ENCODE measurements around the gene TMEM203. TPM values are rescaled to one million over a fixed set of nuclear protein-coding genes. Genes with fewer than 3 reads are reported as not detected.

Gene TMEM203
- polyA plus RNA-seq, 3 donors from 2014 or later, result 131 to 169 (median 142) TPM

DNA sequence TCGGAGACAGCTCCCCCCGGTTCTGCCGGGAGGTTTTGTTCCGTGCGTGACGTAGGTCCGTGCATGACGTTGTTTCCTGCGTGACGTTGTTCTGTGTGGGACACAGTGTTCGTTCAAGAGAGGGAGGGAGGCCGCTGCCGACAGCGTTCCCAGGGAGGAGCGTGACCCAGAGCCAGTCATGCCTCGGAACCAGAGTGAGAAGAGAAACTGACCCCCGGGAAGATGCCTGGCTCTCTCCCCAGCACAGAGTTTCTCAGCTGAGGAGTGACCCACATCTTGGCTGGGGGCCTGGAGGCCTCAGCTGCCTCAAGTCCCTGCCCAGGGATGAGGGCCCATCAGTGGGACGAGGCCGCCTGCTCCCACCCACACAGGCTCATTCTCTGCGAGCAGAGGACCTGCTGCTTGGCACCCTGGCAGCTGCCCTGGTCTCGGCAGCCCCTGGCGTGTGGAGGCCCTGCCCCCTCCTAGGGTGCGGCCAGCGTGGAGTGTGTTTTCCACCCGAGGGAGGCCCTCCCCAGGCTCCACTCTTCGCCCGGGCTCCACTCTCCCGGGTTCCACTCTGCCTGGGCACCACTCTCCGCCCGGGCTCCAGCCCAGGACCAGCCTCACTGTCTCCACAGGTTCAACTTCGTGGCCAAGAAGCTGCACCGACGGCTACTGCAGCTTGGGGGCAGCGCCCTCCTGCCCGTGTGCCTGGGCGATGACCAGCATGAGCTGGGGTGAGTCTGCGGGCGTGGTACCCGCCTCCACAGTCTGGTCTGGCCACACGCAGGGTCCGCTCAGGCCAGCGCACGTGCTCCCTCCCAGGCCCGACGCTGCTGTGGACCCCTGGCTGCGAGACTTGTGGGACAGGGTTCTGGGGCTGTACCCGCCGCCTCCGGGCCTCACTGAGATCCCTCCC, 8.0 kb upstream of the TMEM203 start:
- no peak for DNase-seq
- Mint-ChIP-seq H3K4me1 (peaks cover 0 to 2% of the 10 kb centered on the region in 2 donors), H3K27ac (peak overlapping the region in 1 of 6 donors; percentile 46), H3K36me3 (no peaks in the 10 kb centered on the region), H3K27me3 (ENCODE audit: low read depth in 3 of 3) (no peaks in the 10 kb centered on the region), H3K4me3 (no peak overlapping the region), H3K9me3 (peaks cover 0 to 1% (median 0%) of the 10 kb centered on the region in 6 donors)

DNA sequence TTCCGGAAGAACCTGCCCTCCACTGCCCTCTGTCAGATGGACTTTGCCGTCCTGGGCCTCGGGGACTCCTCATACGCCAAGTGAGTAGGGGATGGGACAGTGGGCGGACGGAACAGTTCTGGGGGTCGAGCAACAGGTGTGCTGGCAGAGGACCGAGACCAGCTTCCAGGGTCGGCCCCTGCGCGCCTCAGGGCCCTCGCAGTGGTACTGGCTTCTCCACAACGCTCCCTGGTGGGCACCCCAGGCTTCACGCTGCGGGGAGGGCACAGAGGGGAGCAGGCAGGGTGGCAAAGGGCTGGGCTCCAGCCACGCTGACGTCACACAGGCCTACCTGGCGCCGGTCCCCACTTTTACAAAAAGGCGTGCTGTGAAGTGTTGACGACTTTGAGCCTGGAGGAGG, 7.1 kb upstream of the TMEM203 start:
- Mint-ChIP-seq H3K9me3 (peaks cover 0 to 1% (median 0%) of the 10 kb centered on the region in 6 donors), H3K27me3 (ENCODE audit: low read depth in 3 of 3) (no peaks in the 10 kb centered on the region), H3K27ac (no peak overlapping the region), H3K4me1 (peaks cover 3 to 4% of the 10 kb centered on the region in 2 donors), H3K4me3 (no peak overlapping the region), H3K36me3 (no peaks in the 10 kb centered on the region)
- DNase-seq, result no peak

DNA sequence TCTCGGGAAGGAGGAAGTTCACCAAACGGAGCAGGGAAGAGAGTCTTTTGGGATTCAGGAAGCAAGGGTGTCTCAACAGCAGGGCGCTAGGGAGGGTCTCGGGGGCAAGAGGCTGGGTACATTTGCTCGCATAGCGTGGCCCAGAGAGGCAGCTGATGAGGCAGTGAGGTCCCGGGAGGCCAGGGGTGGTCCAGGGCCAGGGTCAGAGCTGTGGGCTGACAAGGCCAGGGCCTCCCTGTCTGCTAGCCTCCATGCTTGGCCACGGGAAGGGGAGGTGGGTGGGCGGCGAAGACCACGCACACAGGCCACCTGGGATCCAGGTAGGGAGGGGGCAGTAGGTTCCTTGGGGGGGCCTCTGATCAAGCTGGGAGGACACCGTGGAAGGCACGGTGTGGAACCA, 6.1 kb upstream of the TMEM203 start:
- Mint-ChIP-seq H3K4me3 (no peak overlapping the region), H3K4me1 (peaks cover 12 to 14% of the 10 kb centered on the region in 2 donors), H3K27ac (no peak overlapping the region), H3K9me3 (peaks cover 0 to 1% (median 0%) of the 10 kb centered on the region in 6 donors), H3K36me3 (no peaks in the 10 kb centered on the region), H3K27me3 (ENCODE audit: low read depth in 3 of 3) (peaks cover 0 to 1% (median 0%) of the 10 kb centered on the region in 3 donors)
- DNase-seq, result no peak

DNA sequence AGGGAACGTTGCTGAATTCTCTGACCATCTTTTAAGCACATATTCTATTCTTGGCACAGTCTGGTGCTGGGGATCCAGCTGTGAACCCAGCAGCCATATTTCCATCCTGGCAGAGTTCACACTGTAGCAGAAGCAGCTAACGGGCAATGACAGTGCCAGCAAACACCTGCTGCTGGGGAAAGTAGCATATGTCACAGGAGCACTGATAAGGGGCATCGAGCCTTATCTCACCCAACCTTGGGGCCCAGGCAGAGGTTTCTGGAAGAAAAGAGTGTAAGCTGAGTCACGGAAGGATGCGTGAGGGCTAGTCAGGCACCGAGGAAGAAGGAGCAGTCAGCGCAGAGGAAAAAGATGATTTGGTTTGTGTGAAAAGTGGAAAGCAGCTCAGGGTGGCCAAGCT, 1.2 kb upstream of the TMEM203 start:
- H3K27ac Mint-ChIP-seq, result peak overlapping the region; percentile 85 to 95 (median 89)
- H3K27me3 Mint-ChIP-seq (ENCODE audit: low read depth in 3 of 3), result peaks cover 0 to 2% (median 2%) of the 10 kb centered on the region in 3 donors
- H3K9me3 Mint-ChIP-seq, result peaks cover 0 to 1% (median 0%) of the 10 kb centered on the region in 6 donors
- DNase-seq, result no peak
- H3K4me3 Mint-ChIP-seq, result peak overlapping the region; percentile 83 to 91 (median 90)
- H3K4me1 Mint-ChIP-seq, result peaks cover 42 to 43% of the 10 kb centered on the region in 2 donors
- no peaks in the 10 kb centered on the region for H3K36me3 Mint-ChIP-seq

DNA sequence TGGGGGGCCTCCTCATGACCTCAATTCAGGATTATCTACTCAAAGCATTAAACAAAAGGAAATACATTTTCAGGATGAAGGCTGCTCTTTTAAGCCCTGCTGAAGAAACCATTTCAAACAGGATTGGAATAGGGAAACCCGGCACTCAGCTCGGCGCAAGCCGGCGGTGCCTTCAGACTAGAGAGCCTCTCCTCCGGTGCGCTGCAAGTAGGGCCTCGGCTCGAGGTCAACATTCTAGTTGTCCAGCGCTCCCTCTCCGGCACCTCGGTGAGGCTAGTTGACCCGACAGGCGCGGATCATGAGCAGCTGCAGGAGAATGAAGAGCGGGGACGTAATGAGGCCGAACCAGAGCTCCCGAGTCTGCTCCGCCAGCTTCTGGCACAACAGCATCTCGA, 720 bp downstream of the TMEM203 start:
- peaks cover 43 to 46% of the 10 kb centered on the region in 2 donors for H3K4me1 Mint-ChIP-seq

DNA sequence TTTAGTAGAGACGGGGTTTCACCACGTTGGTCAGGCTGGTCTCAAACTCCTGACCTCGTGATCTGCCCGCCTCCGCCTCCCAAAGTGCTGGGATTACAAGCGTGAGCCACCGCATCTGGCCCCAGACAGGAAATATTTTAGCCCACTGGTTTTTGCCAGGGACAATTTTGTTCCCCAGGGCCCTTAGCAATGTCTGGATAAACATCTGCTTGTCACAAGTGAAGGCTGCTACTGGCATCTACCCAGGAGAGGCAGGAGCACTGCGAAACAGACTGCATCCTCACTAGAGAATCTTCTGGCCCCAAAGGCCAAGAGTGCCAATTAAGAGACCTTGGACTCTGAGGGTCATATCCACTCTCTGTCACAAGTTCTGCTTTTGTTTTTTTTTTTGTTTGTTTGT, 2.5 kb downstream of the TMEM203 start:
- Mint-ChIP-seq H3K27ac (no peak overlapping the region), H3K36me3 (no peaks in the 10 kb centered on the region), H3K9me3 (no peaks in the 10 kb centered on the region), H3K27me3 (ENCODE audit: low read depth in 3 of 3) (peaks cover 0 to 4% (median 2%) of the 10 kb centered on the region in 3 donors), H3K4me1 (peaks cover 42 to 46% of the 10 kb centered on the region in 2 donors), H3K4me3 (peak overlapping the region in 1 of 5 donors; percentile 7)
- no peak for DNase-seq

More for the DNA sequence above, 720 bp downstream of the TMEM203 start:
- peak overlapping the region; percentile 90 to 91 (median 91) for H3K4me3 Mint-ChIP-seq
- peaks cover 0 to 4% (median 2%) of the 10 kb centered on the region in 3 donors for H3K27me3 Mint-ChIP-seq (ENCODE audit: low read depth in 3 of 3)
- H3K9me3 Mint-ChIP-seq, result no peaks in the 10 kb centered on the region
- no peak for DNase-seq
- H3K27ac Mint-ChIP-seq, result peak overlapping the region; percentile 86 to 96 (median 95)
- no peaks in the 10 kb centered on the region for H3K36me3 Mint-ChIP-seq

DNA sequence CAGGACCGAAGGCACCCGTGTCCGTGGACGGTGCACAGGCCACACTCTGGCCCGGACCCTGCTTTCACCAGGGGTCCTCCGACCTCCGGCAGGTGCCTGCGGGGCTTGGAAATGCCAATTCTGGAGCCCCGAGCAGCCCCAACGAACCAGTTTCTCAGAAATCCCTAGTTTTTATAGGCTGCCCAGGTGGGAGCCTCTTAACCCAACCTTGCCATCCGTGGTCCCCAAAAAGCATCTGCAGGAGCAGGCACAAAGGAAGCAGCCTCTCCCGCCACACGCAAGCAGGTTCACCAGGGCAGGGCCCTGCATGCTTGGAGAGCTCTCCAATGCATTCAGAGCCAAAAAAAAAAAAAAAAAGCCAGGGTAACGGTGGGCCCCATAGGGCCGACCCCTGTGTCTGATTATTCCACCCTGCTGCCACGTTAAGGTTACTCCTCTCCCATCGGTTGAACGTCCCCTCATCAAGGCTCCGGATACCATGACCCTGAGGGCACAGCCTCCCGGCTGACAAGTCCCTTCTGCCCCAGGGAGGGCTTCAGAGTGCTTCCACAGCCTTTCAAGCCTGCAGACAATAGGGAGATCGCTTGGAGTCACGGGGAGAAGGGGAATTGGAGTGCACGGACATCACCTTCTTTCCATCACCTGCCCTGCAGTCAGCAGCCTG, 4.1 kb downstream of the TMEM203 start:
- no peak for DNase-seq
- Mint-ChIP-seq H3K36me3 (no peaks in the 10 kb centered on the region), H3K4me3 (peak overlapping the region; percentile 83 to 87 (median 86)), H3K27ac (peak overlapping the region; percentile 74 to 91 (median 80)), H3K27me3 (ENCODE audit: low read depth in 3 of 3) (peaks cover 0 to 4% (median 0%) of the 10 kb centered on the region in 3 donors), H3K9me3 (no peaks in the 10 kb centered on the region), H3K4me1 (peaks cover 28 to 31% of the 10 kb centered on the region in 2 donors)

DNA sequence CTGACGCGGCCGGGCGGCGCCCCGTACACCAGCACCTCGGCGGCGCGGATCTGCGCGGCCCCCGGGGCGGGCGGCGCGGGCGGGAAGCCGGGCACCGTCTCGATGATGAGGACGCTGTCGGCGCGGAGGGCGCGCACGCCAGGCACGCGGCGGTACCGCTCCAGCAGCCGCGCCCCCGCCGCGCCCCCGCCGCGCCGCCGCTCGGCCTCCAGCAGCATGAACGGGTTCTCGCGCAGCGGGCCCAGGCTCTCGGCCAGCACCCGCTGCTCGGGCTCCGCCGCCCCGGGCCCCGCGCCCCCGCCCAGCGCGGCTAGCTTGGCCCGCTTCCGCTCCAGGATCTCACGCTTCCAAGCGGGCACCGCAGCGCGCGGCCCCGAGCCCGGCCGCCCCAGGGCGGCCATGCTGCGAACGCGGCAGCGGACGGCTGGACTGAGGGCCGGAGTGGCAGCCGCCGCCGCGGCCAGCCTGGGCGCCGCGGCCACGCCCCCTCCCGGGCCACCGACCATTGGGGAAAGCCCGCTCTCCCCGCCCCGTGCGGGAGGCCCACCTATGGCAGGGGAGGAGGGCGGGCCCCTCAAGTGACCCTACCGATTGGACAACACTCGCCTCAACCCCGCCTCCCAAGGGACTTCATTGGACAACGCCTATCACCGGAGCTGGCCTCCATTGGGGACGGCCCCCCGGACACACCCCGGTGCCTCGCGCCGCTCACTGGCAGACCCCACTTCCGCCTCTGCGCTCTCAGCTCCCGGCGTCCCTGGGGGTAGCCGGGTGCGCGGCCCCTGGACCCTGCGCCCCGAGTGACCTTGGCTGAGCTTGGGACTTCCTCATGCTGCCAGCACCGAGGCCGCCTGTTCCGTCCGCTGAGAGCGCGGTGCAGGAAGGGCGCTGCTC, 4.9 kb downstream of the TMEM203 start, which contains the start of gene TPRN:
TPRN (minus strand) TSS at position 431 of the 894 bp plus-strand sequence; CDS start at position 401, 30 bp downstream.
- Mint-ChIP-seq H3K36me3 (no peaks in the 10 kb centered on the region), H3K9me3 (no peaks in the 10 kb centered on the region), H3K4me1 (peaks cover 21 to 24% of the 10 kb centered on the region in 2 donors), H3K4me3 (peak within 1 kb of the TSS; percentile 83 to 87 (median 86)), H3K27ac (peak within 1 kb of the TSS; percentile 74 to 91 (median 80)), H3K27me3 (ENCODE audit: low read depth in 3 of 3) (peaks cover 0 to 4% (median 0%) of the 10 kb centered on the region in 3 donors)
- peak; percentile 99 for DNase-seq

DNA sequence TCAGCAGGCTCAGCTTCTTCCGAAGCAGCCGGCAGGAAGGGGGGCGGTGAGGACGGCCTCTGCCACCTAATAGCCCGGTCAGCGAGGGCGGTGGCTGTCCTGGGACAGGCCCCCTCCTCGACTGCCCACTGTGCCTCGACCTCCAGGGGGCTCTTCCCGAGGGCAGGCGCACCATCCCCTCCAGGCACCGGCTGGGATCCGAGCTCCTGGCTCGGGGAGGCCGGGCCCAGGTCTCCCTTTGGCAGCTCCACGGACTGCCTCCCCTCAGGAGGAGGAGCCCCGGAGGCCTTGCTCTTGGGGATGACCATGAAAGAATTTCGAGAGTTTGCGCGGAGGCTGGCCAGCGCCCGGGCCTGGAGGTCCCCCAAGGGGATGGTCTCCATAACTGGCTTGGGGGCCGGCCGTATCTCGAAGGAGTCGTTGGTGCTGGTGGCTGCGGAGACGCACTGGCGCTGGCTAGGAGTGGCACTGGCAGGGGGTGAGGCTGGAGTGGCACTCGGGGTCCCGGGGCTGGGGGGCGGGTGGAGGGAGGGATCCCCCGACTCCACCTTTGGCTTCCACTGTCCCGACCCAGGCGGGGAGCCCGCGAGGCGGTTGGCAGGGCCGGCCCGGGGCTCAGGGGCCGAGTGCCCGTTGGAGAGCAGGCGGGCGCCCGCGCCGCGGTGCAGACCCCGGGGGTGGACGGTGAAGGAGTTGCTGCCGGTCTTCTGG, 5.9 kb downstream of the TMEM203 start:
- H3K36me3 Mint-ChIP-seq, result no peaks in the 10 kb centered on the region
- H3K4me1 Mint-ChIP-seq, result peaks cover 15 to 18% of the 10 kb centered on the region in 2 donors
- no peaks in the 10 kb centered on the region for H3K9me3 Mint-ChIP-seq
- peak overlapping the region; percentile 61 to 81 (median 66) for H3K4me3 Mint-ChIP-seq
- H3K27ac Mint-ChIP-seq, result peak overlapping the region in 1 of 6 donors; percentile 48
- H3K27me3 Mint-ChIP-seq (ENCODE audit: low read depth in 3 of 3), result peaks cover 0 to 4% (median 0%) of the 10 kb centered on the region in 3 donors
- no peak for DNase-seq

DNA sequence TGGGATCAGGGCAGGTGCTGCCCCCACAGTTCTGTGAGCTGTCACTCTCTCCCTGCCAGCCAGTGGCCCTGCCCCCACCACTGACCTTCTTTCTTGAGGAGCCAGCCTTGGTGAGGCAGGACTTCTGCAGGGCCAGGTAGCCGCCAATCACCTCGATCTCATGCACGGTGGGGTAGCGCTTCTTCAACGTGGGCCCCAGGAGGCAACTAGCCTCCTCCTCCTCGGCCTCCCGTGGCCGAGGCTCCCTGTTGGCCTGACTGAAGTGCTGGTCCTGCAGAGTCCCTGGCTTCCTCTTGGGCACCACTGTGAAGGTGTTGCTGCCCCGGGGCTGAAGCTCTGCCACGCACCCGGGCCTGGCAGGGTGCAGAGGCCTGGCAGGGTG, 6.6 kb downstream of the TMEM203 start:
- Mint-ChIP-seq H3K9me3 (no peaks in the 10 kb centered on the region), H3K4me1 (peaks cover 10 to 12% of the 10 kb centered on the region in 2 donors), H3K4me3 (peak overlapping the region in 1 of 5 donors; percentile 24), H3K27me3 (ENCODE audit: low read depth in 3 of 3) (peaks cover 0 to 4% (median 0%) of the 10 kb centered on the region in 3 donors), H3K36me3 (no peaks in the 10 kb centered on the region), H3K27ac (no peak overlapping the region)
- no peak for DNase-seq

DNA sequence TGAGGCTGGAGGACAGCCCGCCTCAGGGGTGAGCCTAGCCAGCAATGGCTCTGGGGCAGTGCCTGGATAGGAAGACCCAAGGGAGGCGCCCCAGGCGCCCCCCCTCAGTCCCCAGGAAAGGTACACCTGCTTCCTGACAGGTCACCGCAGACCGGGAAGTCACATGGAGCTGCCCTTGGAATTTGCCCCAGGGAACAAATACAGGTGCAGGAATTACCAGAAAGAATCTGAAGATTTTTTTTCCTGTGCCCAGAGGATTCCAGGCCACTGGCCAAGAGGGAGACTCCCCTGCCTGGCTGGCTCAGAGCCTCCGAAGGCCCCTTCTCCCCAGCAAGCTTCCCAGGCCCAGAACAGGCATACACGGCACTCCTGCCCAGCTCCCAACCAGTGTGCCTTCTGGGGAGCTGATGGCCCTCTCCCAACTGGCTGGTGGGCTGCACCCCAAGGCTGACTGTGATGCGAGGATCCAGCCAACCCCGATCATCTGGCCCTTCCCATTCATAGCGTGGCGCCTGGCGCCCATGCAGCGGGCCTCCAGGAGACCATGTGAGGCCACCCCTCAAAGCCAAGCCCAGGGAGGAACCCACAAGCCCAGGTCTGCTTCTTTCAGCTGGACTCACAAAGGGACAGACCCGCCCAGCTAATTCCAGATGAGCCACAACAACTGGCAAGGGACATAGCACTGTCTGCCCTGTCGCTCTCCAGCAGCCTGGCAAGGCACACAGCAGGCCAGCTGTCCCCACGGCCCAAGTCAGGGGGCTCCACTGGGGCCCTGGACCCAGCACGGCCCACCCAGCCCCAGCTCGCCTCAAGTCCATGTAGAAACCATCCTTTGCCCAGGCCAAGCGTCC, 7.2 kb downstream of the TMEM203 start:
- Mint-ChIP-seq H3K36me3 (no peaks in the 10 kb centered on the region), H3K27me3 (ENCODE audit: low read depth in 3 of 3) (peaks cover 0 to 4% (median 0%) of the 10 kb centered on the region in 3 donors), H3K27ac (no peak overlapping the region), H3K9me3 (no peaks in the 10 kb centered on the region), H3K4me3 (peak overlapping the region in 3 of 5 donors; percentile 24 to 46 (median 24)), H3K4me1 (peaks cover 7 to 12% of the 10 kb centered on the region in 2 donors)
- DNase-seq, result no peak
